ENCODE data around the gene CACHD1.

Gene CACHD1

GRCh38 chr1:64651841-64652240 is 181.9 kb downstream of the CACHD1 start:
- H3K4me3 ChIP-seq (replicated peaks; ENCODE audit: insufficient read depth, low read length) = no peak overlapping the region
- H3K27ac ChIP-seq (replicated peaks) = no peak overlapping the region
- TF ChIP-seq GABPA (IDR thresholded peaks at IDR 0.05; ENCODE audit: low read depth) (no peak), POLR2AphosphoS5 (IDR thresholded peaks at IDR 0.05; ENCODE audit: low read depth) (no peak), SPI1 (IDR thresholded peaks at IDR 0.05; ENCODE audit: borderline replicate concordance, low read depth) (no peak), REST (IDR thresholded peaks at IDR 0.05; ENCODE audit: insufficient replicate concordance, low read depth) (no peak), CTCF (IDR thresholded peaks at IDR 0.05; ENCODE audit: insufficient read depth, low read length) (no peak)
- no peak for DNase-seq (ENCODE audit: low read depth in 1 of 2, low spot score in 1 of 2)
- H3K27me3 ChIP-seq (ENCODE audit: insufficient read depth, poor library complexity, severe bottlenecking) = peaks cover 13% of the 10 kb centered on the region

GRCh38 chr1:64653466-64653865 is 183.5 kb downstream of the CACHD1 start:
- Histone ChIP-seq H3K27me3 (ENCODE audit: insufficient read depth, poor library complexity, severe bottlenecking) (peaks cover 16% of the 10 kb centered on the region), H3K4me3 (replicated peaks; ENCODE audit: insufficient read depth, low read length) (no peak overlapping the region), H3K27ac (replicated peaks) (no peak overlapping the region)
- no peak for TF ChIP-seq GABPA (IDR thresholded peaks at IDR 0.05; ENCODE audit: low read depth)
- TF ChIP-seq SPI1 (IDR thresholded peaks at IDR 0.05; ENCODE audit: borderline replicate concordance, low read depth) = no peak
- TF ChIP-seq POLR2AphosphoS5 (IDR thresholded peaks at IDR 0.05; ENCODE audit: low read depth) = no peak
- TF ChIP-seq REST (IDR thresholded peaks at IDR 0.05; ENCODE audit: insufficient replicate concordance, low read depth) = no peak
- TF ChIP-seq CTCF (IDR thresholded peaks at IDR 0.05; ENCODE audit: insufficient read depth, low read length) = no peak
- DNase-seq (ENCODE audit: low read depth in 1 of 2, low spot score in 1 of 2) = no peak

GRCh38 chr1:64654519-64655341 is 184.8 kb downstream of the CACHD1 start:
- DNase-seq (ENCODE audit: low read depth in 1 of 2, low spot score in 1 of 2) = no peak
- Histone ChIP-seq H3K27ac (replicated peaks) (no peak overlapping the region), H3K4me3 (replicated peaks; ENCODE audit: insufficient read depth, low read length) (no peak overlapping the region), H3K27me3 (ENCODE audit: insufficient read depth, poor library complexity, severe bottlenecking) (peaks cover 16% of the 10 kb centered on the region)
- no peak for TF ChIP-seq CTCF (IDR thresholded peaks at IDR 0.05; ENCODE audit: insufficient read depth, low read length)
- no peak for TF ChIP-seq GABPA (IDR thresholded peaks at IDR 0.05; ENCODE audit: low read depth)

GRCh38 chr1:64655861-64656260 is 185.9 kb downstream of the CACHD1 start:
- Histone ChIP-seq H3K27ac (replicated peaks) (no peak overlapping the region), H3K4me3 (replicated peaks; ENCODE audit: insufficient read depth, low read length) (no peak overlapping the region), H3K27me3 (ENCODE audit: insufficient read depth, poor library complexity, severe bottlenecking) (peaks cover 16% of the 10 kb centered on the region)
- DNase-seq (ENCODE audit: low read depth in 1 of 2, low spot score in 1 of 2) = no peak
- TF ChIP-seq GABPA (IDR thresholded peaks at IDR 0.05; ENCODE audit: low read depth) (no peak), CTCF (IDR thresholded peaks at IDR 0.05; ENCODE audit: insufficient read depth, low read length) (no peak), POLR2AphosphoS5 (IDR thresholded peaks at IDR 0.05; ENCODE audit: low read depth) (no peak), SPI1 (IDR thresholded peaks at IDR 0.05; ENCODE audit: borderline replicate concordance, low read depth) (no peak), REST (IDR thresholded peaks at IDR 0.05; ENCODE audit: insufficient replicate concordance, low read depth) (no peak)

Data from HL-60 (cell line).